HS-5 (cell line): ENCODE data around the gene EPN3.

Source experiments
- DNase-seq: peaks from one replicate; pipeline ENCODE4 v3.0.0-alpha.2; 2012; ENCODE audit warnings: low read depth

EPN3 gene

GRCh38 chr17:50511058-50511457 is 21.5 kb upstream of the EPN3 start:
- DNase-seq, result no peak

GRCh38 chr17:50513495-50513894 is 19.0 kb upstream of the EPN3 start:
- DNase-seq, result no peak

GRCh38 chr17:50514388-50514787 is 18.1 kb upstream of the EPN3 start:
- no peak for DNase-seq

- no peak for DNase-seq
These were observed 17.4 kb upstream of the EPN3 start for GRCh38 chr17:50514936-50515702.

GRCh38 chr17:50517011-50517410 is 15.5 kb upstream of the EPN3 start:
- DNase-seq, result no peak

GRCh38 chr17:50517504-50518383 is 14.8 kb upstream of the EPN3 start:
- no peak for DNase-seq

- DNase-seq, result no peak
These were observed 14.0 kb upstream of the EPN3 start for GRCh38 chr17:50518384-50519023.

- no peak for DNase-seq
These were observed 13.2 kb upstream of the EPN3 start for GRCh38 chr17:50519141-50519834.

GRCh38 chr17:50520483-50520882 is 12.1 kb upstream of the EPN3 start:
- DNase-seq, result no peak

GRCh38 chr17:50521514-50521913 is 11.0 kb upstream of the EPN3 start:
- no peak for DNase-seq

GRCh38 chr17:50522766-50523165 is 9.8 kb upstream of the EPN3 start:
- no peak for DNase-seq

- no peak for DNase-seq
These were observed 9.3 kb upstream of the EPN3 start for GRCh38 chr17:50523208-50523607.

- no peak for DNase-seq
These were observed 7.7 kb upstream of the EPN3 start for GRCh38 chr17:50524838-50525237.

GRCh38 chr17:50527155-50527762 is 5.3 kb upstream of the EPN3 start:
- no peak for DNase-seq

GRCh38 chr17:50527949-50528474 is 4.5 kb upstream of the EPN3 start:
- DNase-seq, result no peak

GRCh38 chr17:50529849-50530248 is 2.7 kb upstream of the EPN3 start:
- DNase-seq, result no peak

- DNase-seq, result no peak
These were observed 1.0 kb upstream of the EPN3 start for GRCh38 chr17:50531428-50532025.

- no peak for DNase-seq
These were observed 650 bp downstream of the EPN3 start for GRCh38 chr17:50533185-50533584.

GRCh38 chr17:50533720-50534148 is 1.2 kb downstream of the EPN3 start:
- DNase-seq, result no peak

- DNase-seq, result no peak
These were observed 1.9 kb downstream of the EPN3 start for GRCh38 chr17:50534222-50534978.
